HG03103 (cell line): ENCODE results near the gene MSX1.

Source experiments
- ATAC-seq: cut with Tn5 transposase; IDR thresholded peaks from one replicate; pipeline ENCODE4 v1.9.1; 2021; ENCODE audit warnings: low read depth; ENCODE audit not compliant: unreplicated experiment

MSX1 gene

DNA sequence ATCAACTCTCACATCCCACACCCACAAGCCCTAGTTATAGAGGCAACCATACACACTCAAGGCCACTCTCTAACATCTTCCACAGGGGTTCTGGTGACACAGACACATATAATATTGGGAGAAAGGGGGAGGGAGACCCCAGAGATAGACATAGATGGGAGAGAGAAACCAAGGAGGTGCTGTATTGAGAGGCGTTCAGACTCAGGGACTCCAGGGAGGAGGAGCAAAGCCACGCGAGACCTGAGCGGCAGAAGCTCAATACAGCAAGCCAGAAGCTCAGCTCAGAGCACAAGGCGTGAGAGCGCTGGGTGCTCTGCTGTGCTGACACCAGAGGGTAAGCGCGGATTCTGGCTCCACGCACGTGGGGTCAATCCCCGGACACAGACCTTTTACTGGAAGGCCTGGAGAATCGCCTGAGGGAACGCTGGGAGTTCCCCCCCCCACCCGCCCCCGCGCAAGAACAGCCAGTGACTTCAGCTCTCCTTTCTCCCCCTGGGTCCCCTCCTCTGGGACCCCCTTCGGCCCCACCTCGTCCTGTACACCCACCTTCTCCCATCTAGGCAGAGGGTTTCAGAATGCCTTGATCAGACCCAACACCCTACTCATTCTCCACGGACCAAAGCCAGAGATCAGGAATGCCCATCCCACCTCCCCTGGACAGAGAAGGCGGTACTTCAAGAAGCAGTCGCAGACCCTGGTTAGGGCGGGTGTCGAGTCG, 8.7 kb downstream of the MSX1 start:
- ATAC-seq, result no peak

DNA sequence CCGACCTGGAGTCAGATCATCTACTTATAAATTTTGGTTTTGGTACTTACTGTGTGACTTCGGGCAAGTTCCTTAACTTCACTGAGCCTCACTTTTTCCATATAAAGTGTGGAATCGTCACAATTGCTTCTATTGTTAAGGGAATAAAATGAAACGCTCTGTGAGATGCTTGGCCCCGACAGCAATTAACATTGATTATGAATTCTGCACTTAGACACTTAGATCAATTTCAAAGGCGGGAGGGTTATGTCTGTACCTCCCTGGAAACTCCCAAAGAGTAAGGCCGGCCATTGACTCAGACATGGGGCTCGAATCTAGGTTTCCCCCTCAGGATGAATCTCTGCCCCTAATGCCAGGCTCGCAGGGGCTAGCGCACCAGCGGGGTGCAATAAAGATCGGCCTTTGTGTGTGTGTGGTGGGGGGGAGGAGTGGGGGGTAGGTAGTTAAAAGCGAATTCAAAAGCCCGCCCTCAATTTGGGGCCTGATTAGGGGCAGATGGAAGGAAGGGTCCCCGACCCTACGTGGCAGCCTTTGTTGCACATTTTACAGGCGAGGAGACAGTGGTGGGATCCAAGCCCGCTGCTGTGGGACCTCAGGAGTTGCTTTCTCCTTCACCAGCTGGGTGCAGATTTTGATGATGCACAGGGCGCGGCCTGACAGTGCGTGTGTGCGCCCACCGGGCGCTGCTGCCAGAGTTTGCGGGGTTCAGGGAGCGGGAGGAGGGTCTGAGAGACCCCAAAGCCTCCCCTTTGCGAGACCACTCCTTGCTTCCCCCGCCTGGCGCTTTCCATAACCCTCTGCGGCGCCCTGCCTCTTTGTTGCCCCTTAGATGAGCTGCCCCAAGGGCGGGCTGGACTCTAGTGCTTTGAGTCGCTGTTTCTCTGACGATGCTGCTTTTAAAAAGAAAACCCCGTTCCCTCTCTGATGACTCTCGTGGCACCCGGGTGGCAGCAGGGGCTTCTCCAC, 9.6 kb downstream of the MSX1 start:
- no peak for ATAC-seq

DNA sequence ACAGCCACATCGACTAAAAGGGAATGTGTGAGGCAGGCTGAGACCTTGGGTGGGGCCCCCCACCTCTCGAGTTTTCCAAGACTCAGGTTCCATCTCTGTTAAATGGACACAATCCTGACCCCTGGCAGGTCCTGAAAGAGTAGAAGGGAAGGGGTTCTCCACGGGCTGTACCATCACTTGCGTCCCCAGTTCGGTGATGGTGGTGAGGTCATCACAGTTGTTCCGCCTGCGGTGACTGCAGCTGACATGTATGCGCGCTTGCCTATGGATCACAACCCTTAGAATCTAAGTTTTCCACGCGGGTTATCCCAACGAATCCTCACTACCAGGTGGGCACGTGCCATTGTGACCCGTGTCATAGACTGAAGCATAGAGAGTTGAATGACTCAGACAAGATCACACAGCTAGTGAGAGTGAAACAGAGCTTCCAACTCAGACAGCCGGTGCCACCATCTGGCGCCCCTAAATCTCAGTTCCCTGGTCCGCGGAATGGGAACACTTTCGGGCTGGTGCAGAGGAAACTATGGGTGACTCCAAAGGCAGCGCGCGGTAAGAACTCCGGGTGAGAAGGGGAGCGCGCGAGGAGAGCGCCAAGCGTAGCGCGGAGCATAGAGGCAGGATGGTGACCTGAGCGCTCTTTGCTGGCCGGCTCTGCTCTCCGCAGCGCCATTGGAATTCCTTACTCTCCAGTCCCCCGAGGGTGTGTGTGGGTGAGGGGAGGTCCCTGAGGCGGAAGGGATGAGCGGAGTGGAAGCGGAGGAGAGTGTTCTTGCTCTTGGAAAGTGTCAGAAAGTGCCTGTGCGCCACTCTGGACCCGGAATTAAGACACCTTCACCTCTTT, 10.5 kb downstream of the MSX1 start:
- ATAC-seq, result no peak

DNA sequence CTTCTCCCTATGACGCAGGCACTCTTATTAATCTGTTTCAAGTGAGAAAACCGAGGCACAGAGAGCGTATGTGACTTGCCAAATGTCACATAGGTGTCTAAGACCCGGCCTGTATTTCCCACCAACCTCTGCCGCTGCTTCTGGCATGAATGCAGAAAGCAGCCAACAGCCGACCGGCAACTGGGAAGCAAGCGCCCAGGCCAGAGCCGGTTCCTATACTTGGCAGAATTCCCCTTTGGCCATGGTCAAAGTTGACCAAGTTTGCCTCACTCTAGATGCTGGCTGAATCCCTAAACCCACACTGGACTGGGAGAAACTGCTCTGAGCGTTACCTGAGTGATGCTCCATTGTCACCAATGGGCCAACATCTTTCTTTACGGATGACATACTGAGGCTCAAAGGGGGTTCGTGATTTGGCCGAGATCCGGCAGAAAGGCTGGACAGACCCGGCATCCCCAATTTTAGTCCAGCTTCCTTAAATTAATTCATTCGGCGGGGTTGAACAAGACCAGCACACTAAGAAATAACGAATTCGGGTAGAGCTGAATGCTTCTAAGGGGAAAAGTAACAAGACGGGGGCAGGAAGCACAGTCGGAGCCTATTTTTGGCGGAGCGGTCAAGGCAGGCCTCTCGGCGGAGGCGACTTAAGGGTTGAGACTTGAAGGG, 11.2 kb downstream of the MSX1 start:
- ATAC-seq, result no peak

DNA sequence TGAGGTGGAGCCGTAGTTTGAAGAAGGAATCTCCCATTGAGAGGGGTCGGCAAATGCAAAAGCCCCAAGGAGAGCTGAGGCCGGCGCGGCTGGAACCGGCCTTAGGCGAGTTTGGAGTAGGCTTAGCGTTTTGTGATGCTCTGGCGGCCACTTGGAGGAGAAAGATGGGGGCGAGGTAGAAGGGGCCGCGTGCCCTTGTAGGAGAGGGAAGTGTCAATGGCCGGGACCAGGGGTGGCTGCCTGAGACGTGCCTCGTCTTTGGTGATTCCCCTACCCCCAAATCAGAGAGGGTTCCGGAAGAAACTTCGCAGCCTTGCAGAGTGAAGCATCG, 11.7 kb downstream of the MSX1 start:
- ATAC-seq, result no peak

DNA sequence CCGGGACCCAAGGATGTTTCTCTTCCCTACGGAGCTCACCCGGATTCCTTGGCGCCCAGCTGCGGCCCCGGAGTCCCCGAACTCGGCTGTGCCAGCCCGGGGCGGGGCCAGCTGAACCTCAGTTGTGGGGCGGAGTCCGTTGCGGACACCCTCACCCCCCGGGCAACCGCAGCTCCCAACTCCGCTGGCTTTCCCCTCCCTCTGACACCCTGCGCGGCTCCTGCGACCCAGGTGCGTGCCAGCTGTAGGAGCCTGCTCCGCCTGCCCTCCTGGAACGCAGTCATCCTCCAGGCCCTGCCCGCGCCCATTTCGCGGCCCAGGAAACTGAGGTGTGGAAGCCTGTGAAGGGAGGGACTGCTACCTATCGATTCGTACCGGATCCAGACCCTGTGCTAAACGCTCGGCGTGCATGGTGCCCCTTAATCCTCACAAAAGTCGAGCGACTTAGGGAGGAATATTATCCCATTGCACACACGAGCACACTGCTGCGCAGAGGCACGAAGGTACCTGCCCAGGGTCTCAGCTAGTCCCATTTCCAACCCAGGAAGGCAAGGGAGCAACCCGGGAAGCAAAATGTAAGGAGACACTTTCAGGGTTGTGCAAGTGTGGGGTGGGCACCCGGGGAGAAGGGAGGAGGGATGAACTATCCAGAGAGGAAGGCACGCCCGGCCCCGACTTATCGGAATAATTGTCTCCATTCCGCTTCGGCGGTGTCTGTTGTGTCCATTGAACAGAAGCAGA, 12.3 kb downstream of the MSX1 start:
- no peak for ATAC-seq

DNA sequence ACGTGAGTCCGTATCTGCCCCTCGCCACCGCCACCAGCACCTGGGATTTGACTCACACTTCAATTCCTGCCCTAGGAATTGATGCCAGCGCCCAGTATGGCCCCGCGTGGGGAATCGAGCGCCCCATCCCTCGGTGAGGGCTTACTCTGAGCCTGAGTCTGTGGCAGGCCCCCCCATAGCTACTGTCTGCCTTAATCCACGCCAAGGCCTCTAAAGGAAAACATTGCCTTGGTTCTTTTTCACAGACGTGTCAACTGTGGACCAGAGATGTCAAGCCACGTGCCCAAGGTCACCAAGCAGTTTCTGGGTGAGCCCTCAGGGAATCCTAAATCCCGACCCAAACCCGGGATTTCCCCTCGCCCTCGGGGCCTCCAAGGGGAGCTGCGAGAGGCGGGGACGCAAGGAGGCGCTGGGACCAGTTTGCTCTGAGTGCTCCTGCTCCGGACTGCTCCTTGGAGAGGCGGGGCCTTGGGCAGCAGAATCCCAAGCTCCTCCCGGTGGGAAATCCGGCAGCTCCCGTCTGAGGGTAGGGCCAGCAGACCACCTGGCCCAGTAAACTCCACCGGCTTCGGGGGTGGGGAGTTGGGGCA, 12.9 kb downstream of the MSX1 start:
- ATAC-seq, result no peak

DNA sequence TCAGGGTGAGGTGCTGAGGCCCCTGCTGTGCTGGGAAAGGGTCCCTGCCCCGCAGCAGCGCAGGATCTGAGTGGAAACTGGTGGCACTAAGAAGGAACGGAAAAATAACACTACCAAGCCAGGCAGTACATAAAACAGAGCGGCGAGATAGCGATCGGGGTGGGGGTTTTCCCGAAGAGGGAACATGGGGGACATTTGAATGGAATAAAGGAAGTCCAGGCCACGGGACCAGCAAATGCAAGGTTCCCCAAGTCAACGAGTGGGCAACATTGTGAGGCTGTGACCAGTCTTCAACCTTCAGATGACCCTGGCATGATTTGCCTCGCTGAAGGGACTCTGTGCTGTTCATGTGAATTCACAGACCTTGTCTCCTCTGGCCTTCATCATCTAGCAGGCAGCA, 13.7 kb downstream of the MSX1 start:
- ATAC-seq, result no peak

DNA sequence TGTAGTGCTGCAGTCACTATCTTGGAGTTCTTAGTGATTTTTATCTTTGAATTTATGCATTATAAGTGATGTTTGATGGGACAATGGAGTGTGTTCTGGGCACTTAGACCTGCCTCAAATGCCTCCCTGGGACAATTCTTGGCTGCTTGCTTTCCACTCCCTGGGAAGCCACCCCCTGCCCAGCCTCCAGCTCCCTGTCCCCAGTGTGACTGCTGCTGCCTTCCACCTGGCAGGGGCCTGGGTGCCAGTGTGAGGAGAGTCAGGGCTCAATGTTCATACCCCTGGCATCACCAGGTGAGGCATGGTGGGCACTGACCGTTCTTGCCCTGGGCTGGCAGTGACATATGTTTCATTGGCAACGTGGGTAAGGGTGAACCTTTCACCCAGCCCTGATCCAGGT, 14.8 kb downstream of the MSX1 start:
- ATAC-seq, result no peak

DNA sequence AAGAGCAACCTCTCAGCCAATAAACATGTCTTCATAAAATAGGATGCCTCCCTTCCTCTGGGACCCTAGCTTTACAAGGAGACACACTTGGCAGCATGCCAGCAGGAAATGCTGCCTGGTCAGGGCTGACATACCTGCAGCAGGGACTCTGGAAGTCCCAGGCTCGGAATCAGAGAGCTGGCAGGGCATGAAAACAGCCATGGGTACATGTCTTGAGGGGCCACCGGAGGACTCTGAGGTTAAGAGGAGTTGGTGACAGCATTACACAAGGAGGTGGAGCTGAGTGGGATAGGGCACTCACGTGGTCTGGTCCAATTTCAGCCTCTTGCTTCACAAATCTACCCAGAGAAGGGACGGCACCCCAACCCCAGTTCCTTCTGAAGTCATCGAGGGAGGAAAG, 15.7 kb downstream of the MSX1 start:
- ATAC-seq, result no peak

DNA sequence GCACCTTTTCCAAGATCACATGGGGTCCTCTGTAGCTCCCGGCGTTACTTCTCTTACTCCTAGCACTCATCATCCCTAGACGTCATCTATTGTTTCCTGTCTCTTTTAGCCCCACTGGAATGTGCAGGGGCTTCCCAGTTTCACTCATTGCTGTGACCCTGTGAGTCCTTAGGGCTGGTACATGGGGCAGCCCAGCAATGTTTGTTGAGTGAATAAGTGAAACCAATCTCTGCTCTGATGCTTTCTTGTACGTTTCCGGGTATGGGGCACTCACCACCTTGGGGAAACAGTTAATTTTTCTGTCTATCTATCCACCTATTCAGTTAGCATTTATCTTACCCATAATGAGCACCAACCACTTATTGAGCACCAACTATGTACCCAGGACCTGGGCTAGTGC, 16.1 kb downstream of the MSX1 start:
- ATAC-seq, result no peak

DNA sequence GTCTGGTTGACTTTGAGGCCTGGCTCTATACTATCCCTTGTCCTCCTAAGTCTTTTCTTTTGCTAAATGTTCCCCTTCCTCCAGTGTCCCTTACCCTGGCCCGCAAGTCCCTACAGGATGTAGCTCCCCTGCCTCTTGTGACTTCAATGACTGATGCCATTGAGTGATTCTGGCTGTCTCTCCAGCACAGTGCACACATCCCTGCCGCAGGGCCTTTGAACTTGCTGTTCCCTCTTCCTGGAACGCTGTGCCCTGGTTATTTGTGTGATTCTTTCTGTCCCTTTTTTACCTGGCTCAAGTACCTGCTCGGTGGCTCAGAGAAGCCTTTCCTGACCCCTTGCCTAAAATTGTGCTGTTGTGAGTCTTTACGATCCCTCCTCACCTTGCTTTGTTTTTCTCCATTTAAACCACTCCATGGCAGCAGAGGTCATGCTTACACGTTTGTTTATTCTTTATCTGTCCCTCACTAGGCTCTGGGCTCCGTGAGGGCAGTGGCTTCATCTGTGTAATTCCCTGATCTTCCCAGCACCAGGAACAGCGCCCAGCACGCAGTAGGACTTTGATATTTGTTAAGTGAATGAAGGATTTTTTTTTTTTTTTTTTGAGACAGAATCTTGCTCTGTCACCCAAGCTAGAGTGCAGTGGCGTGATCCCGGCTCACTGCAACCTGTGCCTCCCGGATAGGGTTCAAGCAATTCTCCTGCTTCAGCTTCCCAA, 17.6 kb downstream of the MSX1 start:
- ATAC-seq, result no peak

DNA sequence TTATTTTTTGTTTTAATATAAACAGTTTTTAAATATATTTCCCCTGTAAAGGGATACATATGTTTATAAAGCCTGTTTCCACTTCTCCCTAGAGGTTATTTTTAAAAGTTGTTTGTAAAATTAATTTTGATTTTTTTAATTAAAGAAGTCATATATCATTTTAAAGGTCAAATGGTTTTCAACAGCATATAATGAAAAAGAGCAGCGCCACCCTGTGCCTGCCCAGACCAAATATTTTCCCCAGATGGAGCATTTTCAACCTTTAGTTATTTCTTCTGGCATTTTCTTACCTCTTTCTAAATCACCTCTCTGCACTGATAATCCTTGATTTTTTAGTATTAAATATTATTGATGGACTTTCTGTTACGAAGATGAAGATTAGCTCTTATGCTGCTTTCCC, 21.0 kb downstream of the MSX1 start:
- ATAC-seq, result no peak

DNA sequence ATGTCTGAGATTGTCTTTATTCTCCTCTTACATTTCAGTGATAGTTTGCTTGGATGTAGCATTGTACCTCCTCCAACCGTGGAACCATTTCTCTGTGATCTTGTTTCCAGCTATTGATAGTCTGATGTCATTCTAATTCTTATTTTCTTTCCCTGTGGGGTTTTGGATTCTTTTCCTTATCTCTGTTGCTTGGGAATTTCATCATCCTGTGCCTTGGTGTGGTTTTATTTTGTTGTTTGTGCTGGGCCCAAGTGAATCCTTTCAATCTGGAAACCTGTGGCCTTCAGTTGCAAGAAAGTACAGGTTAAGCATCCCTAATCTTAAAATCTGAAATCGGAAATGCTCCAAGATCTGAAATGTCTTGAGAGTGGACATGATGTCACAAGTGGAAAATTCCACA, 22.0 kb downstream of the MSX1 start:
- ATAC-seq, result no peak

DNA sequence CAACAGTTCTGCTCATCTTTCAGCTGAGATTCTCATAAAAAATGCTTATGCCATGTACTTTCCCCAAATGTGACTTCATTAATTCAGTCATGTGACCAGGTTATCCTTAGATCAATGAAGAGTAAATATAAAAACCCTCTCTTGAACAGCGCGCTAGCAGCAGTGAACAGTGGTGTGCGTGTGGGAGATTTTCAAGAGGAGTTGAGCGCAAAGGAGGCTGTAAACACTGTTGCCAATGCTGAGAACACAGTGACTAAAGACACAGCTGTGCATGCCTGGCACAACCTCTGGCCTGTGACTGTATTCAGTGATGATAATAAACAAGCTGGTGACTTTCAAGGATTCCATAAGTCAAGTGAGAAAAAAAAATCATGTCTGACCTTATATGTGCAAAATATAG, 25.1 kb downstream of the MSX1 start:
- ATAC-seq, result no peak

DNA sequence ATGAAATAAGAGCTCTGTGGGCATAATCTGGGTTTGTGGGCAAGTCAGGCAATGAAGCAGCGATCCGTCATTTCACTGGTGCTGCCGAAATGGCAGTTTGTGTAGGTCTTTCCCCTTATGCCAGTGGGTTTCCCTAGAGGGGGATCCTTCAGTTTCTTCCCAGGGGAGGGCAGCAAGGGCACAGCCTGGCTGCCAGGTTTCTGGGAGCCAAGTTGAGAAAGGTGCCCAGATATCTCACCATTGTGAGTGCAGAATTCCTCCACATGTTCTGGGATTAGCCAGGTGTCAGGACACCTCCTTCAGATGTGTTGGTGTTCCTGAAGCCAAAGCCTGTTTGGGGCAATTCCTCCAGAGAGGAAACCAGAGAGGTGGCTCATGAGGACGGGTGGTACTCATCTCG, 28.0 kb downstream of the MSX1 start:
- no peak for ATAC-seq

DNA sequence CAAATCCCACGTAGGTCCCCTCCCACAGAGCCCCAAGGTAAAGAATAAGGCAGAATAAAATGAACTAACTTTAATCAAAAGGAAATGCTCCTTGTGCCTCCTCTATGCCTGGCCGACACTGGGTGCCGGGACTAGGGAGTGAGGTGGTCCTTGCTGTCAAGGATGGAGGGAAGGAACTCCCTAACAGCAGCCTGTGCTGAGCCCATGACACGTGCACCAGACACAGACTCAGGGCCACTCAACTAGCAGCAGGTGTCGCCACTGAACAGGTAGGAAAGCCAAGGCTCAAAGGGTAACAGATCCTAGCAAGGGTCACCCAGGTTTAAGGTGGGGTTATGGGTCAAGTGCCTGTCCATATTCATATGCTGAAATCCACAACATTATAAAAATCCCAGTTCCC, 29.2 kb downstream of the MSX1 start:
- ATAC-seq, result no peak

DNA sequence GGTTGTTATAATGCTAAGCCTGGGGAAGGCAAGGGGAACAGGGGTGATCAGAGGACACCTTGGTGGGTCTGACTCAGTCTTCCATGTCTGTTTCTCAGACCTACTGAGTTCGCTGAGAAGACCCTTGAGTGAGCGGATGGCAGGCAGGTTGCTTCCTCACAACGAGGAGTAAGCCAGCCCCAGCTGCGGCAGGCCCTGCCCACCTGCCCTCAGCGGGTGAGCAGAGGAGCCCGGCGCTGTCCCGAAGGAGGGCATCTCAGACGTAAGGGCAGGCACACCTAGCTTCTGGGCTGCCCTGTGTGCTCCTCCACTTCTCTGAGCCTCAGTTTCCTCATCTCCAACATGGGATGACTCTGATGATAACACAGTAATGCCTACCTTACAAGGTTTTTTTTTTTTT, 30.3 kb downstream of the MSX1 start:
- no peak for ATAC-seq
